GM12875 (cell line): ENCODE measurements around the gene USH2A.

ENCODE experiments used
- H3K4me3 ChIP-seq: one replicate; pipeline ENCODE4 v1.5.1; 2011; ENCODE audit warnings: low read depth, low read length, control low read depth
- CTCF ChIP-seq: IDR thresholded peaks from 2 replicates; pipeline ENCODE4 v1.5.1; 2011; ENCODE audit warnings: low read depth, mild to moderate bottlenecking, control low read depth, inconsistent platforms, low read length, moderate library complexity, borderline replicate concordance; ENCODE audit not compliant: insufficient read depth

USH2A gene

DNA sequence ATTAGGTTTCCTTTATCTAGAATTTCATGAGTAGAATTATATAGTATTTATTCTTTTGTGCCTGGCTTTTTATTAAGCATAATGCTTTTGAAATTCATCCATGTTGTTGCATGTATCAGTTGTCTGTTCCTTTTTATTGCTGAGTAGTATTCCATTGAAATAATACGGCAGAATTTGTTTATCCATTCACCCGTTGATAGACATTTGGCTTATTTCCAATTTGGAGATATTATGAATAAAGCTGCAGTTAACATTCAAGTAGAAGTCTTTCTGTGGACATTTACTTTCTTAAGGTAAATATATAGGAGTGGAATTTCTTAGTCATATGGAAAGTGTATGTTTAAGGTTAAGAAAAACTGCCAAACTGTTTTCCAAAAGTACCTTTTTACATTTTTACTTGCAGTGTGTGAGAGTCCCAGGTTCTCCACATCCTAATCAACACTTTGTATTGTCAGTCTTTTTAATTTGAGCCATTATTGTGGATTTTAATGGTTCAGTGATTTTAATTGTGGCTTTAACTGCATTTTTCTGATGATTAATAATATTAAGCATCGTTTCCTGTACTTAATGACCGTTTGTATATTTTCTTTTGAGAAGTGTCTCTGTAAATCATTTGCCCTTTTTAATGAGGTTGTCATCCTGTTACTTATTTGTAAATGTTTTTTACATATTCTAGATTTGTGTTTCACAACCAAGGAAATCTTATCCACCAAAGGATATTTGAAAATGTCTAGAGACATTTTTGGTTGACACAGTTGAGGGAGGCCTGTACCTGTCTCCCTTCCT lies 833.4 kb downstream of the USH2A start:
- TF ChIP-seq CTCF = no peak
- H3K4me3 ChIP-seq = no peak overlapping the region

GRCh38 chr1:215584389-215584788 lies 838.9 kb downstream of the USH2A start:
- H3K4me3 ChIP-seq = no peak overlapping the region
- TF ChIP-seq CTCF = no peak

- TF ChIP-seq CTCF = no peak
Observed at GRCh38 chr1:215583185-215583749, 840.0 kb downstream of the USH2A start.

DNA sequence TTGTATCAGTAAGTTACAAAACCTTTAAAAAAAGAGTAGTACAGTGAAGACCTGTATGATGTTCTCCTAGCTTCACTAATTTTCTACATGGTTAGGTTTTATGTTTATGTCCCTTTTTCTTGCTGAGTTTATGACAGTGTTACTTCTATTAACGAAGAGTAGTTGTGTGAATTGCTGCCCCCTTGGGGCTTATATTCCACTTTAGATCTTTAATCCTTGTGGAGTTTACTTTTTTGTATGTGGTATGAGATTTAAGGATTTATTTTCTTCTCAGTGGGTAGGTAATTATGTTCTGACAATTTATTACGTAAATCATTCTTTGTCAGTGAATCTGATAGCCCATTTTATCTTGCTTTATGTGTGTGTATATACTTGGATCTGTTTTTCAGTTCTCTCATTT lies 841.4 kb downstream of the USH2A start:
- TF ChIP-seq CTCF = no peak

More at GRCh38 chr1:215583185-215583749, 840.0 kb downstream of the USH2A start:
- H3K4me3 ChIP-seq = no peak overlapping the region

More for the DNA sequence above, 841.4 kb downstream of the USH2A start:
- H3K4me3 ChIP-seq = no peak overlapping the region
